GM12875 (cell line): ENCODE measurements around the gene ZBTB39.
A peak's percentile ranks its signal among the peaks of the same experiment; 100 is the strongest.
"Not testable (repeated sequence)": the region's sequence is repeated elsewhere in the genome, so short reads cannot be mapped to it uniquely, and the experiment has no call there.

Experiments used
- H3K4me3 ChIP-seq: one replicate; pipeline ENCODE4 v1.5.1; 2011; ENCODE audit warnings: low read depth, low read length, control low read depth
- TF ChIP-seq, protein P1 (sequence below): IDR thresholded peaks from 2 replicates; pipeline ENCODE4 v1.5.1; 2011; ENCODE audit warnings: low read depth, mild to moderate bottlenecking, control low read depth, inconsistent platforms, low read length, moderate library complexity, borderline replicate concordance; ENCODE audit not compliant: insufficient read depth

Gene ZBTB39, protein sequence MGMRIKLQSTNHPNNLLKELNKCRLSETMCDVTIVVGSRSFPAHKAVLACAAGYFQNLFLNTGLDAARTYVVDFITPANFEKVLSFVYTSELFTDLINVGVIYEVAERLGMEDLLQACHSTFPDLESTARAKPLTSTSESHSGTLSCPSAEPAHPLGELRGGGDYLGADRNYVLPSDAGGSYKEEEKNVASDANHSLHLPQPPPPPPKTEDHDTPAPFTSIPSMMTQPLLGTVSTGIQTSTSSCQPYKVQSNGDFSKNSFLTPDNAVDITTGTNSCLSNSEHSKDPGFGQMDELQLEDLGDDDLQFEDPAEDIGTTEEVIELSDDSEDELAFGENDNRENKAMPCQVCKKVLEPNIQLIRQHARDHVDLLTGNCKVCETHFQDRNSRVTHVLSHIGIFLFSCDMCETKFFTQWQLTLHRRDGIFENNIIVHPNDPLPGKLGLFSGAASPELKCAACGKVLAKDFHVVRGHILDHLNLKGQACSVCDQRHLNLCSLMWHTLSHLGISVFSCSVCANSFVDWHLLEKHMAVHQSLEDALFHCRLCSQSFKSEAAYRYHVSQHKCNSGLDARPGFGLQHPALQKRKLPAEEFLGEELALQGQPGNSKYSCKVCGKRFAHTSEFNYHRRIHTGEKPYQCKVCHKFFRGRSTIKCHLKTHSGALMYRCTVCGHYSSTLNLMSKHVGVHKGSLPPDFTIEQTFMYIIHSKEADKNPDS

GRCh38 chr12:57005980-57006808 is at the start of gene ZBTB39:
Gene ZBTB39 (minus strand): TSS chr12:57006546. CDS start chr12:57004917, 1,629 bp downstream.
- H3K4me3 ChIP-seq, result peak within 1 kb of the TSS; percentile 89
- TF ChIP-seq, protein P1, sequence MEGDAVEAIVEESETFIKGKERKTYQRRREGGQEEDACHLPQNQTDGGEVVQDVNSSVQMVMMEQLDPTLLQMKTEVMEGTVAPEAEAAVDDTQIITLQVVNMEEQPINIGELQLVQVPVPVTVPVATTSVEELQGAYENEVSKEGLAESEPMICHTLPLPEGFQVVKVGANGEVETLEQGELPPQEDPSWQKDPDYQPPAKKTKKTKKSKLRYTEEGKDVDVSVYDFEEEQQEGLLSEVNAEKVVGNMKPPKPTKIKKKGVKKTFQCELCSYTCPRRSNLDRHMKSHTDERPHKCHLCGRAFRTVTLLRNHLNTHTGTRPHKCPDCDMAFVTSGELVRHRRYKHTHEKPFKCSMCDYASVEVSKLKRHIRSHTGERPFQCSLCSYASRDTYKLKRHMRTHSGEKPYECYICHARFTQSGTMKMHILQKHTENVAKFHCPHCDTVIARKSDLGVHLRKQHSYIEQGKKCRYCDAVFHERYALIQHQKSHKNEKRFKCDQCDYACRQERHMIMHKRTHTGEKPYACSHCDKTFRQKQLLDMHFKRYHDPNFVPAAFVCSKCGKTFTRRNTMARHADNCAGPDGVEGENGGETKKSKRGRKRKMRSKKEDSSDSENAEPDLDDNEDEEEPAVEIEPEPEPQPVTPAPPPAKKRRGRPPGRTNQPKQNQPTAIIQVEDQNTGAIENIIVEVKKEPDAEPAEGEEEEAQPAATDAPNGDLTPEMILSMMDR, result peak; percentile 71

DNA sequence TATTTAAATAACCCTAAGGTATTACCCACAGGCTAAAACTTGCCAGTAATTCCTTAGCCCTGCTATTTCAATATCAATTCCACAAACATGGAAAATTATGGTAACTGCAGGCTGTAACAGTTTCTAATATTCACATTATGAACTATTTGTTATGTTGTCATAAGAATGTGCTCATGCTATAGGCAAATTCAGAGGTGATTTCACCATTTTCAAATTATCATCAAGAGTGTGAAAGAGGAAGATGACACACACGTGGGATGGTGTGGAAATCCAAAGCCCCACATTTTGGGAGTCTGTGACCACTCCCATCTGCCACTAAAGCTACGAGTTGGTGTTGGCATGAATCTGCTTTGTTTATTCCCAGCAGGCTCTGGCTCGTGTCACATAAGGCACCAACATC is 49.5 kb upstream of the ZBTB39 start:
- TF ChIP-seq, protein P1, result no peak
- no peak overlapping the region for H3K4me3 ChIP-seq

- not testable (repeated sequence) for H3K4me3 ChIP-seq
Observed at GRCh38 chr12:57053901-57054300, 47.6 kb upstream of the ZBTB39 start.

DNA sequence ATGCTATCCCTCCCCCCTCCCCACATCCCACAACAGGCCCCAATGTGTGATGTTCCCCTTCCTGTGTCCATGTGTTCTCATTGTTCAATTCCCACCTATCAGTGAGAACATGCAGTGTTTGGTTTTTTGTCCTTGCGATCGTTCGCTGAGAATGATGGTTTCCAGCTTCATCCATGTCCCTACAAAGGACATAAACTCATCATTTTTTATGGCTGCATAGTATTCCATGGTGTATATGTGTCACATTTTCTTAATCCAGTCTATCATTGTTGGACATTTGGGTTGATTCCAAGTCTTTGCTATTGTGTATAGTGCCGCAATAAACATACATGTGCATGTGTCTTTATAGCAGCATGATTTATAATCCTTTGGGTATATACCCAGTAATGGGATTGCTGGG is 46.8 kb upstream of the ZBTB39 start:
- H3K4me3 ChIP-seq, result not testable (repeated sequence)

DNA sequence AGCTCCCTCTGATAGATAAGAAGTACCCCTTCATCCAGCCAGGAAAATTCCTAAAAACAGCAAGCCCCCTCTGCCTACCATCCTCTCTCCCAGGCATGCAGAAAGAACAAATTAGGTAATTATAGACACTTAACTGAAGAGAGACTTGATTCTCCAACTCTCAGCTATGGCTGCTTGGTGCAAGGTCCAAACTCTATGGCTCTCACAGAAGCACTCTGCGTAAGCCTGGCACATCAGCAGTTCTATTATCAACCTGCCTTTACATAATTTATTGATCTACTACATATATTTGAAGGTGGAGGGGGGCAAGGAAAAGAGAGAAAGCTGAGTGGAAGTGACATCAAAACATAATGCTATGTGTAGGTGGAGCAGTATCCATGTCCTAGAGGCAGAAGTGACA is 44.7 kb upstream of the ZBTB39 start:
- TF ChIP-seq, protein P1, result no peak
- no peak overlapping the region for H3K4me3 ChIP-seq

DNA sequence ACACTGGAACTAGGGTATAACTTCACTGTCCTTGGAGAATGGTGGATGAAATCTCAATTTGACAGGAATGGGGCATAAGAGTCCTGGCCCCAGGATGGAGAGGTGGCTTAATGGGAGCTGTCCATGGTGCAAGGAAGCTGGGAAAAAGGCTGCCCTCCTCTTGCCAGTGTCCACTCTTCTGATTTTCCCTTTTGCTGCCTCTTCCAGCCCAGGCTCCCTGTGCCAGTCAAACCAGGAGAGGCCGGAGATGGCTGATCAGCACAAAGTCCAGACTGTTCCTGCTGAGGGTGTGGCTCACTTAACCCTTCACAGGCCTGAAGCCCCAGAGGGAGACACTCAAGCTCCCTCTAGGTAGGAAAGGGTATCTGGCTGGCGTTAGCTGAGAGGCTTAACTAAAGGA is 43.5 kb upstream of the ZBTB39 start, which contains the start of gene MYO1A:
MYO1A (minus strand) TSS at position 240 of the 400 bp plus-strand sequence. CDS start 1,806 bp downstream, outside the sequence.
- TF ChIP-seq, protein P1, result no peak
- no peak within 1 kb of the TSS for H3K4me3 ChIP-seq

DNA sequence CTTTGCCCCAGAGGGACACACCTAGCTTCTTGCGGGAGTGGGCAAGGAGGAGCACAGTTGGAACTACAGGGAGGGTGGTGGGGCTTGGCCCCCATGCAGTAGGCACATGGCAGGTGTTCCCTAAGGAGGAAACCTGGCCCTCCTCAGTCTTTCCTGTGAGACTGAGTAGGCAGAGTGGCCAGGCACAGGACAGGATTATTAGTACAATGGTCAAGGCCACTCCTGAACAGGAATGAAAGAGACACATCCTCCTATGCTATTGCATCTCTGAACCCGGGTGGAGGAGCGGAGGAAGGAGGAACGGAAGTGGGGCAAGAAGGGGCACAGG is 42.7 kb upstream of the ZBTB39 start:
- TF ChIP-seq, protein P1, result no peak
- H3K4me3 ChIP-seq, result no peak overlapping the region
